NK-92 (cell line): ENCODE data around the gene PLEK.
"Not testable (repeated sequence)": the region's sequence is repeated elsewhere in the genome, so short reads cannot be mapped to it uniquely, and the experiment has no call there.

Source experiments
- DNase-seq: peaks from one replicate; lab custom pipeline; 2025; ENCODE audit not compliant: unreplicated experiment; lab: John Stamatoyannopoulos, UW

PLEK gene

GRCh38 chr2:68384485-68385107, 19.5 kb downstream of the PLEK start:
- no peak for DNase-seq

DNA sequence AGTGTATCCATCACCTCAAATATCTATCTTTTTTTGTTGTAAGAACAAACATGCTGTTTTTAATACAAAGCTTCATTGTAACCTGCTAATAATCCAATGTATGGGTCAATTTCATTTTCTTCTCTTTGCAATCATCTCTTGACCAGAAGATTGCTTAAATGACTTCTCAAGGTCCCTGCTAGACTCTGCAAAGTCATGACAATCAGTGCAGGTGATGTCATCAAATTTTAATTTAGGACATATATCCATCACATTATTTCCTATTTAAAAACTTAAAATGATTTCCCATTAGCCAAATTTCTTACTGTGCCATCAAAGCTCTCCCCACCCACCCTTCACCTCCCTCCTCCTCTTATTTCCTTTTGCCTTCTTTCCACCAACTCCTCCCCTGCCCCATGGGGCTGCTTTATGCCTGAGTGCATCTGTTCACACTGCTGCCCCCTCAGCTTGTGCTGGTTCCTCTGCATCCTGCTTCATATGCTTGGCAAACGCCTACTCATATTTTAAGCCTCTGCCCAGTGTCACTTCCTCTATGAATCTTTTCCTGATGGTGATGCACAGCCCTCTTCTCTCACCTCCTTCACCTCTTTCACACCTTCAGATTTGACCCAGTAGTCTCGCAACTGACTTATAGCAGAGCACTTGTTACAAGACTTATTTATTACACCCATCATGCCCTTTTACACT, 20.3 kb downstream of the PLEK start:
- no peak for DNase-seq

DNA sequence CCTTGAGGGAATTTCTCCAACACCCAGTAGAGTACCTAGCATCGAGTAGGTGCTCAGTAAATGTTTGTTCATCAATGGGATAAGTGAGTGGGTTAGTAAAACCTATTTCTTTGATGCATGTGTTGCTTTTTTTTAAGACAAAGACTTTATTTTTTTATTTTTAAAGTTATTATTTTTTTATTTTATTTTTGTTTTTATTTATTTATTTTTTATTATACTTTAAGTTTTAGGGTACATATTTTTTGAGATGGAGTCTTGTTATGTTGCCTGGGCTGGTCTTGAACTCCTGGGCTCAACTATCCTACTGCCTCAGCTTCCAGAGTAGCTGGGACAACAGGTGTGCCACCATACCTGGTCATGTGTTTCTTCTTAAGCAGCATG, 20.8 kb downstream of the PLEK start:
- no peak for DNase-seq

DNA sequence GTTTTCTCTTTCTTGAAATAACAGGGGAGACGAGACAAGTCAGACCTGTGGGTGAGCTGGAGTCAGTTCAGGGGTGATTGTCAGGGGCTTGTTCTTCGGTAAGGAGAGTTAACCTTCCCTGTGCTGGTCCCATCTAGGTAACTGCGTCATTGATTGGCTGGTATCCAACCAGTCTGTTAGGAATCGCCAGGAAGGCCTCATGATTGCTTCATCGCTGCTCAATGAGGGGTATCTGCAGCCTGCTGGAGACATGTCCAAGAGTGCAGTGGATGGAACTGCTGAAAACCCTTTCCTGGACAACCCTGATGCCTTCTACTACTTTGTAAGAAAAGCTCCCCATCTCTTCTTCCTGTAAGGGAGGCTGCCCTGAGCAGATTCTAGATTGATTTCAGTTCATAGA, 21.3 kb downstream of the PLEK start:
- no peak for DNase-seq

DNA sequence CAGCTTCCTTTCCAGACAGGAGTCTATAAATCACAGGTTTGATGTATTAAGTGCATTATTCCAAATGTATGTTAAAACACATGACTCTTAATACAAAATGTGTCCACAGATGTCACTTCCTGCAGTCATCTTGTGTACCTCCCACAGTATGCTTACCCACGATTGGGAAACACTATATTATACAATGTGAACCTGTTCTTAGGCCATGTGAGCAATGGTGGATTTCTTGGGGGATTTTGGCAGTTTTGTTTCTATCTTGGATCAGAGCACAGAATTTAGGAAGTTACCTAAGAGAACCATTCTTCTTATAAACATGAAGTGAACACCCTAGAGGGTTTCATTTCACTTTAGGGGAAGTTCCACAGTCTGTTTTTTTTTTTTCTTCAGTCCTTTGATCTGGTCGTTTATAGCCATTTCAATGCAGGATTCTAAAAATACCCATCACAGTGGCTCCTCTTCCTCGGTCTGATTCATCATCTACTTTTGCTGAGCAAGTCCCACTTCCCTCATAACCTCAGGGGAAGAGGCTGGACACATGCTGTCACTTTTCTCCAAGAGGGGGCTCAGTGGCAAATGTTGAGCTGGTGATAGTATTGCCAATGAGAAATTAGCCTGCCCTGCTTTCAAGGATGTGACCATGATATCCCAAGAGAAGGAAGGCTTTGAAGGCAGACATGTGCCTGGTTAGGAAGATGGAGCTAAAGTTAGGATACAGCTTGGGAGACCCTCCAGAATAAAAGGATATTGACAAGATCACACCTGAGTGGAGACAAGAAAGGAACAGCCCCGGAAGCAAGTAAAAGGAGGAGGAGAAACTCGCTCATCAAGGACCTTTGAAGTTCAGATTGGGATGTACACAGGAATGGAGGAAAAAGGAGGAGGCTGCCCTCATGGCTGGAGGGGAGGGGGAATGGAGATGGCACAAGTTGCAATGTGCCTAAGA, 22.6 kb downstream of the PLEK start:
- no peak for DNase-seq

DNA sequence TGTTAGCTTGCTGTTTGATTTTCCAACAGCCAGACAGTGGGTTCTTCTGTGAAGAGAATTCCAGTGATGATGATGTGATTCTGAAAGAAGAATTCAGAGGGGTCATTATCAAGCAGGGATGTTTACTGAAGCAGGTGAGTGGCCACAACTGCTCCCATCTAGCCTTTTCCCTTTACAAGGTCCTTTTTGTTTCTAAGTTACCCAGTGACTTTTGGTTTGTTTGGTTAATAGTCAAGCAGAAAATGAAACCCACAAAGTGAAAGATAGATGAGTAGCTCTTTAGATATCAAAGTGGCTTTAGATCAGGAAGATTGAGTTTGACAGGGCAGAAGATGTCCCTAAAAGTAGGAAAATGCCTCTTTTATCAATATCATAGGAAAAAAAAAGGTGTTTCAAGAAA, 23.3 kb downstream of the PLEK start:
- no peak for DNase-seq

GRCh38 chr2:68388772-68389171, 23.7 kb downstream of the PLEK start:
- DNase-seq = no peak

- DNase-seq = no peak
These were observed 25.0 kb downstream of the PLEK start for GRCh38 chr2:68390114-68390513.

DNA sequence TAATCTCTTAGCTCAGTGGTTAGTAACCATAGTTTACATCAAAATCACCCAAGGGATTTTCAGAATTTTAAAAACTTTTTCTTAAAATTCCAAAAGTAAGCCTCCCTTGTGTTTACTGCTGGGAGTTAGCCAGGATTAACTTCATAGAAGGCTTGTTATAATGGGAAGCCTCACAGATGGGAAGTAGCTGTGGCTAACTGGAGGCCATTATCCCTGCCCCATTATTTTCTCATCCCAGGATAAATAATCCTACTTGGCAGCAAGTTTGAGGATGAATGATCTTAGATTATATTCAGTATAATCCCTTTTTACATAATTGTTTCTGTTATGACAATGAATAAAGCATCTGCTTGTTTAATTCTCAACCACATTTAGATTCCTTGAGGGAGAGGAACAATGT, 25.5 kb downstream of the PLEK start:
- no peak for DNase-seq

DNA sequence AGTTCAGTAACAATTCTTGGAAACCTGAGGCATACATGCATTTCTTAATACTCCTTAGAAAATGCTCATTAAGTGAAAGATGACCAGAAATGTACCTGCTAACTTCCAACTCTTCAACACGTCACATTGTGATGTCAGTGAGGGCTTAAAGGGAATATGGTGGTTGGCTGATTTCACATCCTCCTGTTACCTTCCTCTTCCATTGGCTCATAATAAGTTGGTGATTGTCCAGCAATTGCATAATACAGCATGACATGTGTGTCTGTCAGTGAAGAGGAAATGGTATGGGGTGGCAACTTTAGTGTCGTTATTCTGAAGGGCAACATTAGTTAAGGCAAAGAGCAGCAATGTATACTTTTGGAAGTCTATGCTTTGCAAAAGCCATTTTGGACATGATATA, 26.0 kb downstream of the PLEK start:
- no peak for DNase-seq

DNA sequence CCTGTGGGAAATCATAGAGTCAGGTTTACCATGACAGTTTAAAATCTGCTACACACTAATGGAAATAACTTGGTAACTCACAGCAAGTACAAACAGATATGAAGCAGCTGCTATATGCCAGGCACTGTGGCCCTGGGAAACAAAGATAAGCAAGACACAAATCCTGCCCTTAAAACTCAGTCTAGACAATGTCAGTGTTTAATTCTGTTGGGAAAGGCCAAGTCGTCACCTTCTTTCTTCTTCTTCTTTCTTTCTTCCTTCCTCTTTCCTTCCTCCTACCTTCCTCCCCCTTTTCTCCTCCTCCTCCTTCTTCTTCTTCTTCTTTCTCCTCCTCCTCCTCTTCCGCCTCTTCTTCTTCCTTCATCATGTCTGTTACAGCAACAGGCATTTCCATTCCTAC, 26.8 kb downstream of the PLEK start:
- no peak for DNase-seq

DNA sequence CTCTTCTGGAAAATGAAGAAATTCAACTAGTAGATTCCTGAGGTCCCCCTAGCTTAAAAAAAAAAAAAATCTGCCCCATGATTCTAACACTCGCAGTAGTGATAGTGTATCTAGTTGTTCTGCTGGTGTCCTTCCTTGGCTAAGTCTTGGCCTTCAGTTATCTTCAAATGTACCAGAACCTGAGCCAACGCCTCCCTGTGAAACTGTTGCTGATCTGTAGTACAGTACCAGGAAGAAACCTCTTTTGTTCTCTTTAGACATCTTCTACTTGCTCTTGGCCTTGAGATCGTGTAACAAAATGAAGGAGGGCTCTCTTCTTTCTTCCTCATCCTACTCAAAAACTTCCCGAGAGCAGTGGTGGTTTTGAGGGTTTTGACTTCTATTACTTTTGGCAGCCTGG, 31.0 kb downstream of the PLEK start:
- DNase-seq = no peak

DNA sequence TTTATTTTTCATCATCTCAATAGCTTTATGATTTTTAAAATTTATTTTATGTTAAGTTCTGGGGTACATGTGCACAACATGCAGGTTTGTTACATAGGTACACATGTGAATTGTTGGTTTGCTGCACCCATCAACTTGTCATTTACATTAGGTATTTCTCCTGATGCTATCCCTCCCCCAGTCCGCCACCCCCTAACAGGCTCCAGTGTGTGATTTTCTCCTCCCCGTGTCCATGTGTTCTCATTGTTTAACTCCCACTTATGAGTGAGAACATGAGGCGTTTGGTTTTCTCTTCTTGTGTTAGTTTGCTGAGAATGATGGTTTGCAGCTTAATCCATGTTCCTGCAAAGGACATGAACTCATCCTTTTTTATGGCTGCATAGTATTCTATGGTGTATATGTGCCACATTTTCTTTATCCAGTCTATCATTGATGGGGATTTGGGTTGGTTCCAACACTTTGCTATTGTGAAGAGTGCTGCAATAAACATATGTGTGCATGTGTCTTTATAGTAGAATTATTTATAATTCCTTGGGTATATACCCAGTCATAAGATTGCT, 32.7 kb downstream of the PLEK start:
- not testable (repeated sequence) for DNase-seq

DNA sequence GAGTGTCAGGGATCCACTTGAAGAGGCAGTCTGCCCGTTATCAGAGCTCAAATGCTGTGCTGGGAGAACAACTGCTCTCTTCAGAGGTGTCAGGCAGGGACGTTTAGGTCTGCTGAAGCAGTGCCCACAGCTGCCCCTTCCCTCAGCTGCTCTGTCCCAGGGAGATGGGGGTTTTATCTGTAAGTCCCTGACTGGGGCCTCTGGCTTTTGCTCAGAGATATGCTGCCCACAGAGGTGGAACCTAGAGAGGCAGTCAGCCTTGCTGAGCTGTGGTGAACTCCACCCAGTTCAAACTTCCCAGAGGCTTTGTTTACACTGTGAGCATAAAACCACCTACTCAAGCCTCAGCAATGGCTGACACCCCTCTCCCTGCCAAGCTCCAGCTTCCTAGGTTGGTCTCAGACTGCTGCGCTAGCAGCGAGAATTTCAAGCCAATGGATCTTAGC, 38.1 kb downstream of the PLEK start:
- no peak for DNase-seq

DNA sequence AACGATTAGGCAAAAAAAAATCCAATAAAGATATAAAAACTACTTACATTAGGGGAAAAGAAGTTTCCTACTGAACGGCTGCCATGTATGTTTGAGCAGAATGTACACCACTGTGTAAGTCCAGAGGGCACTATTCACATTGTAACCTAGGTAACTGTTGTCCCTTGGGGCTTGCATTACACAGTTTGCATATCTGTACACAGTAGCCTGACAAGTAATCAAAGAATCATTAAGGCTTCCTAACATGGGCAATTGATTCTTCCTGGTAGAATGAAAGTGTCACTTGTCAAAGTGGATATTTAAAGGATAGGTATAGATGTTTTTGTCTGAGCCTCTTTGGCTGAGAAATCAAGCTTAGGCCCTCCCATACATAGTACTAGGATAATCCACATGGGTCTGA, 39.1 kb downstream of the PLEK start:
- no peak for DNase-seq

- DNase-seq = no peak
These were observed 40.1 kb downstream of the PLEK start for GRCh38 chr2:68404893-68405799.

DNA sequence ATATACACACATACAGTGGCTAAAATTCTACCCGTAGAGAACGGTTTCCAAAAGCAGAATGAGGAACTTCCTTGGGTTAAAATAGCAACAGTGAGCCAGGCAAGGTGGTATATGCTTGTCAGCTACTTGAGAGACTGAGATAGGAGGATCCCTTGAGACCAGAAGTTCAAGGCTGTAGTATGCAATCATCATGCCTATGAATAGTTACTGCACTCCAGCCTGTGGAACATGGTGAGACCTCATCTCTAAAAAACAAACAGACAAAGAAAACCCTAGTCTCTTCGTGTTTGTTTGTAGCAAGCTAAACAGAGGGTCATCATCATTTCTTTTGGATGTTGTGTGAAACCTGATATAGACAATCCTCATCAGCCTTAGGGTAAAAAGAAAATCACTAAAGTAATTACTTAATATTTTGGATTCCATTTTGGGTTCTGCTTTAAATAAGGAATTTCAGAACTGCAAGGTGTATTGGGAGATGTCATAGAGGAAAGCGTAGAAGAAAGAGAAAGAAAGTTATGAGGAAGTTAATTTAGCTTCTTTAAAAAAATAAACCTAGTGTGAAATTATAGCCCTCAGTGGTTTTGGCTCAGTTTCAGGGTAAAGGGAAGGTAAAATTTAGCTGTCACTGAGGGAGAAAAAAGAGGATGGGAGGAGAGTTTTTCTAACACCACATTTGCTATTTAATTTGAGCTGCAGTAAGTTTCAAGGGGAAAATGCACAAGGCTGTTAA, 46.5 kb downstream of the PLEK start:
- DNase-seq = no peak

GRCh38 chr2:68412127-68412819, 47.2 kb downstream of the PLEK start:
- DNase-seq = no peak

GRCh38 chr2:68413466-68413865, 48.4 kb downstream of the PLEK start:
- no peak for DNase-seq
